ENCODE measurements around the gene CCL4L2. TPM values are rescaled to one million over a fixed set of nuclear protein-coding genes. Genes with fewer than 3 reads are reported as not detected.
"Not testable (repeated sequence)": the region's sequence is repeated elsewhere in the genome, so short reads cannot be mapped to it uniquely, and the experiment has no call there.

Gene CCL4L2
- total RNA-seq, 4 donors from 2014 or later, result 1.5 TPM; not detected in 3

- 69% methylated on average over 3 of the region's 3 CpGs for WGBS
These were observed 10.1 kb downstream of the CCL4L2 start for GRCh38 chr17:36220737-36221580.

GRCh38 chr17:36221581-36222100 is 10.8 kb downstream of the CCL4L2 start:
- DNase-seq (ENCODE audit: low spot score in 2 of 2); H3K27me3 ChIP-seq; H3K36me3 ChIP-seq; H3K4me1 ChIP-seq; H3K27ac ChIP-seq; H3K9me3 ChIP-seq; H3K4me3 ChIP-seq: not testable (repeated sequence)
- 86% methylated on average over 4 of the region's 4 CpGs for WGBS

More at GRCh38 chr17:36220737-36221580, 10.1 kb downstream of the CCL4L2 start:
- not testable (repeated sequence) for H3K27me3 ChIP-seq; H3K4me1 ChIP-seq; H3K4me3 ChIP-seq; H3K36me3 ChIP-seq; DNase-seq (ENCODE audit: low spot score in 2 of 2); H3K27ac ChIP-seq; H3K9me3 ChIP-seq

GRCh38 chr17:36222967-36223366 is 12.1 kb downstream of the CCL4L2 start:
- H3K4me1 ChIP-seq; H3K27me3 ChIP-seq; DNase-seq (ENCODE audit: low spot score in 2 of 2); H3K9me3 ChIP-seq; H3K4me3 ChIP-seq; H3K36me3 ChIP-seq; H3K27ac ChIP-seq: not testable (repeated sequence)
- 91% methylated on average over 12 of the region's 12 CpGs for WGBS

DNA sequence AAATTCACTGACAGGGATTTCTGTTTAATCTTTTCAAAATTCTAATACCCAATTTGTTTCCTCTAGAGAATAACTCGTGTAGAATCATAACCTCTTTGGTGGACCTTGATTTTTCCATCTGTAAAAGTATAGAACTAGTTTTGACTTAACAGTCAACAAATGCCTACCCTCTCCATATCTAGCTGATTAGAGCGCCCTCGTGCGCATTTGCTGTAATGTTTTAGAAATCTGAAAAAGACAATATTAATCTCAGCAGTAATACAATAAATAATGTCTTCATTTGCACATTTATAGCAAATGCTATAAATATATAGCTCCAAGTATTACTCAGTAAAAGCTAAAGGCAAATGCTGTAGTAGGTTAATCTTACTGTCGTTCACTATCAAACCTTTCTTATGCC is 18.8 kb downstream of the CCL4L2 start:
- H3K9me3 ChIP-seq; H3K4me3 ChIP-seq; H3K27me3 ChIP-seq; H3K27ac ChIP-seq; H3K36me3 ChIP-seq; DNase-seq (ENCODE audit: low spot score in 2 of 2); H3K4me1 ChIP-seq: not testable (repeated sequence)
- 52% methylated on average over 5 of the region's 5 CpGs for WGBS

DNA sequence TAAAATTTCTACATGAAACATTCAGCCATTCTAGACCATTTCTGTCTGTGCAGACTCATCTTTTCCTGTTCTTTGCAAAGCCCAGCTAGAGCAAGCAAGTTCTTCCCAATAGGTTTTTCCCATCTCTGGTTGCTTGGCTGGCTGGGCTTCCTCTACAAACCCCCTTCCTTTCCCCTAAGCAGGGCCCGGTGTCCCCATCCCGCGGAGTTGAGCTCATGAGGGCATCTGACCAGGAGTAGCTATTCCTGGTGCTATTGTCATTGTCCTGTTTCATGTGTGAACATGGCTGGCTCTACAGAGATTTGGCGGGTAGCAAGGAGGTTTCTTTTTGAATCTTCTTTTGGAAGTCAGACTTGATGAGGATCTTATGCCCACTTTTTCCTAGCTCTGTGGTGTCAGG is 31.2 kb downstream of the CCL4L2 start:
- WGBS, result 77% methylated on average over 3 of the region's 4 CpGs
- H3K9me3 ChIP-seq; H3K4me1 ChIP-seq; H3K36me3 ChIP-seq; DNase-seq (ENCODE audit: low spot score in 2 of 2); H3K27ac ChIP-seq; H3K4me3 ChIP-seq; H3K27me3 ChIP-seq: not testable (repeated sequence)

Other genes starting within 250 kb of the CCL4L2 start
- not detected for gene CCL16, start 229.6 kb upstream of the CCL4L2 start, total RNA-seq
- gene CCL14, start 224.3 kb upstream of the CCL4L2 start, total RNA-seq, result 10 to 100 TPM in 3 of 4 donors, 1 to 10 TPM in 1; 5.7 to 22.9 (median 17.3) TPM
- not detected for gene CCL15, start 209.5 kb upstream of the CCL4L2 start, total RNA-seq
- gene CCL23, start 193.1 kb upstream of the CCL4L2 start, total RNA-seq, result 10 to 100 TPM in 1 of 4 donors, not detected in 3; 11.5 TPM
- gene CCL18, start 146.8 kb upstream of the CCL4L2 start, total RNA-seq, result 1 to 10 TPM in 1 of 4 donors, not detected in 3; 1.5 TPM
- under 1 TPM in 1 of 4 donors, not detected in 3; 0.79 TPM for gene CCL3, start 120.9 kb upstream of the CCL4L2 start, total RNA-seq
- under 1 TPM in 1 of 4 donors, not detected in 3; 0.97 TPM for gene CCL4, start 107.2 kb upstream of the CCL4L2 start, total RNA-seq
- gene TBC1D3B, start 34.4 kb upstream of the CCL4L2 start, total RNA-seq, result 10 to 100 TPM in 2 of 4 donors, 1 to 10 TPM in 2; 6.1 to 28.3 (median 12.8) TPM
- not detected for gene CCL3L1, start 14.3 kb upstream of the CCL4L2 start, total RNA-seq
- gene TBC1D3I, start 53.5 kb downstream of the CCL4L2 start, total RNA-seq, result under 1 TPM in 1 of 4 donors, not detected in 3; 0.42 TPM
- gene TBC1D3G, start 112.8 kb downstream of the CCL4L2 start, total RNA-seq, result 1 to 10 TPM in 1 of 4 donors, not detected in 3; 4.6 TPM
- not detected for gene TBC1D3H, start 177.4 kb downstream of the CCL4L2 start, total RNA-seq